Erythroblast (primary cell): ENCODE results near the gene MPHOSPH8.

ENCODE experiments used
- GATA1 ChIP-seq: IDR thresholded peaks from 2 replicates; pipeline ENCODE4 v1.6.1; 2011; ENCODE audit warnings: low read depth, mild to moderate bottlenecking, control low read depth, low read length, moderate library complexity
- POLR2A ChIP-seq: IDR thresholded peaks from 2 replicates; pipeline ENCODE4 v1.6.1; 2011; ENCODE audit warnings: mild to moderate bottlenecking, low read length

- TF ChIP-seq POLR2A, result no peak
- TF ChIP-seq GATA1, result no peak
These were observed 42.7 kb downstream of the MPHOSPH8 start for GRCh38 chr13:19676168-19676567.
